ENCODE results near the gene NMNAT3.

DNA sequence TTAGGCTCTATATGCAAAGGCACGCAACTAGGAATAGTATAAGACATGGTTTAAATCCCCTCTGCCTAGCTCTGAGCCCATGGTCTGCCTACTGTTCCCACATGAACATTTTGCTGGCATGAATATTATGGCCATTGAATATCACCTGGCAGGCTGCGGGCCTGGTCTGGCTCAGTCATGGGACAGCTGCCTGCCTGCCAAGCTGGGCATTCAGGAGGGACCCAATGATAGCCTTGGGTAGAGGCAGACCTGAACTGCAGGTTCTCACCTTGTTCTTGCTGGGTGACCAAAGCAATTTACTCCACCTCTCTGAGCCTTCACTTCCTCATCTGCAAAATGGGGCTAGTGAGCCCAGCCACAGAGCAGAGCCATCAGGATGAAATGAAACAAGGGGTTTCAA, 149.5 kb downstream of the NMNAT3 start:
- TF ChIP-seq ELF4 (IDR thresholded peaks at IDR 0.05) (no peak), BHLHE40 (IDR thresholded peaks at IDR 0.05; ENCODE audit: borderline replicate concordance) (no peak), SP1 (IDR thresholded peaks at IDR 0.05) (no peak), TARDBP (IDR thresholded peaks at IDR 0.05) (no peak), ARNT (IDR thresholded peaks at IDR 0.05) (no peak), SUZ12 (IDR thresholded peaks at IDR 0.05) (no peak), ZNF384 (IDR thresholded peaks at IDR 0.05) (no peak), FOXK2 (IDR thresholded peaks at IDR 0.05) (no peak), FOXA1 (IDR thresholded peaks at IDR 0.05) (no peak), FOXM1 (IDR thresholded peaks at IDR 0.05; ENCODE audit: borderline replicate concordance) (no peak), LEF1 (IDR thresholded peaks at IDR 0.05; ENCODE audit: borderline replicate concordance) (no peak), HDGF (IDR thresholded peaks at IDR 0.05; ENCODE audit: borderline replicate concordance) (no peak), NFRKB (IDR thresholded peaks at IDR 0.05) (no peak)
- TF ChIP-seq, protein P1, sequence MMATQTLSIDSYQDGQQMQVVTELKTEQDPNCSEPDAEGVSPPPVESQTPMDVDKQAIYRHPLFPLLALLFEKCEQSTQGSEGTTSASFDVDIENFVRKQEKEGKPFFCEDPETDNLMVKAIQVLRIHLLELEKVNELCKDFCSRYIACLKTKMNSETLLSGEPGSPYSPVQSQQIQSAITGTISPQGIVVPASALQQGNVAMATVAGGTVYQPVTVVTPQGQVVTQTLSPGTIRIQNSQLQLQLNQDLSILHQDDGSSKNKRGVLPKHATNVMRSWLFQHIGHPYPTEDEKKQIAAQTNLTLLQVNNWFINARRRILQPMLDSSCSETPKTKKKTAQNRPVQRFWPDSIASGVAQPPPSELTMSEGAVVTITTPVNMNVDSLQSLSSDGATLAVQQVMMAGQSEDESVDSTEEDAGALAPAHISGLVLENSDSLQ (IDR thresholded peaks at IDR 0.05), result no peak

Measured in HEK293T (cell line).